ENCODE results near the gene CFAP97D2. TPM values are rescaled to one million over a fixed set of nuclear protein-coding genes. Genes with fewer than 3 reads are reported as not detected.
A peak's percentile ranks its signal among the peaks of the same experiment; 100 is the strongest.
"Not testable (repeated sequence)": the region's sequence is repeated elsewhere in the genome, so short reads cannot be mapped to it uniquely, and the experiment has no call there.

CFAP97D2 gene
- total and polyA plus RNA-seq, 12 donors, result not detected

DNA sequence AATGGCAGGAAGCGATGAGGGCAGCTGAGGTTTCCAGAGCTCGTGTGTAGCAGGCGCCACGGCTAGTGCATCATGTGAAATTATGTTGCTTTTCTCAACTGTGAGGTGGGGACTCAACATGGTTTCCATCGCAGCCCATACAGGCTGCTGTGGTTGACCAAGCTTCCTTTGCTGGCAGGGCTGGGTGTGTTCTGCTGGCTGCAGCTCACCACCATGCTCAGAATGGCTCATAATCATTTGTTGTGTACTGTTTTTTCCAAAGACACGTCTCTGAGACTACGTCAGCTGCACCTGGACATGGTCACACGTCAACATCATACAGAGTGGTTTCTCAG is 30.6 kb upstream of the CFAP97D2 start:
- Histone ChIP-seq H3K9me3 (no peaks in the 10 kb centered on the region), H3K36me3 (no peaks in the 10 kb centered on the region), H3K4me3 (no peak overlapping the region), H3K4me1 (peaks cover 0 to 46% (median 0%) of the 10 kb centered on the region in 9 donors), H3K27ac (peak overlapping the region in 1 of 10 donors; percentile 78), H3K27me3 (peaks cover 0 to 7% (median 0%) of the 10 kb centered on the region in 7 donors)
- intact Hi-C loops (cut with DNase I), result no loop called here
- TF ChIP-seq, protein P1, sequence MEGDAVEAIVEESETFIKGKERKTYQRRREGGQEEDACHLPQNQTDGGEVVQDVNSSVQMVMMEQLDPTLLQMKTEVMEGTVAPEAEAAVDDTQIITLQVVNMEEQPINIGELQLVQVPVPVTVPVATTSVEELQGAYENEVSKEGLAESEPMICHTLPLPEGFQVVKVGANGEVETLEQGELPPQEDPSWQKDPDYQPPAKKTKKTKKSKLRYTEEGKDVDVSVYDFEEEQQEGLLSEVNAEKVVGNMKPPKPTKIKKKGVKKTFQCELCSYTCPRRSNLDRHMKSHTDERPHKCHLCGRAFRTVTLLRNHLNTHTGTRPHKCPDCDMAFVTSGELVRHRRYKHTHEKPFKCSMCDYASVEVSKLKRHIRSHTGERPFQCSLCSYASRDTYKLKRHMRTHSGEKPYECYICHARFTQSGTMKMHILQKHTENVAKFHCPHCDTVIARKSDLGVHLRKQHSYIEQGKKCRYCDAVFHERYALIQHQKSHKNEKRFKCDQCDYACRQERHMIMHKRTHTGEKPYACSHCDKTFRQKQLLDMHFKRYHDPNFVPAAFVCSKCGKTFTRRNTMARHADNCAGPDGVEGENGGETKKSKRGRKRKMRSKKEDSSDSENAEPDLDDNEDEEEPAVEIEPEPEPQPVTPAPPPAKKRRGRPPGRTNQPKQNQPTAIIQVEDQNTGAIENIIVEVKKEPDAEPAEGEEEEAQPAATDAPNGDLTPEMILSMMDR (IDR thresholded peaks at IDR 0.05), result no peak
- DNase-seq, result no peak
- peak in 2 of 8 donors; percentile 39 to 44 for ATAC-seq
- WGBS, 2 donors, result 67% methylated on average over 8 of the region's 8 CpGs

- peak overlapping the region in 1 of 10 donors; percentile 75 for H3K27ac ChIP-seq
- H3K9me3 ChIP-seq; H3K4me3 ChIP-seq; H3K36me3 ChIP-seq; intact Hi-C loops (cut with DNase I); ATAC-seq; H3K27me3 ChIP-seq; DNase-seq: not testable (repeated sequence)
- WGBS, 2 donors, result 93 to 96% methylated on average over 19 of the region's 19 CpGs
- peaks cover 0 to 42% (median 0%) of the 10 kb centered on the region in 9 donors for H3K4me1 ChIP-seq
Measured at GRCh38 chr13:114148886-114149285, 30.2 kb upstream of the CFAP97D2 start.

DNA sequence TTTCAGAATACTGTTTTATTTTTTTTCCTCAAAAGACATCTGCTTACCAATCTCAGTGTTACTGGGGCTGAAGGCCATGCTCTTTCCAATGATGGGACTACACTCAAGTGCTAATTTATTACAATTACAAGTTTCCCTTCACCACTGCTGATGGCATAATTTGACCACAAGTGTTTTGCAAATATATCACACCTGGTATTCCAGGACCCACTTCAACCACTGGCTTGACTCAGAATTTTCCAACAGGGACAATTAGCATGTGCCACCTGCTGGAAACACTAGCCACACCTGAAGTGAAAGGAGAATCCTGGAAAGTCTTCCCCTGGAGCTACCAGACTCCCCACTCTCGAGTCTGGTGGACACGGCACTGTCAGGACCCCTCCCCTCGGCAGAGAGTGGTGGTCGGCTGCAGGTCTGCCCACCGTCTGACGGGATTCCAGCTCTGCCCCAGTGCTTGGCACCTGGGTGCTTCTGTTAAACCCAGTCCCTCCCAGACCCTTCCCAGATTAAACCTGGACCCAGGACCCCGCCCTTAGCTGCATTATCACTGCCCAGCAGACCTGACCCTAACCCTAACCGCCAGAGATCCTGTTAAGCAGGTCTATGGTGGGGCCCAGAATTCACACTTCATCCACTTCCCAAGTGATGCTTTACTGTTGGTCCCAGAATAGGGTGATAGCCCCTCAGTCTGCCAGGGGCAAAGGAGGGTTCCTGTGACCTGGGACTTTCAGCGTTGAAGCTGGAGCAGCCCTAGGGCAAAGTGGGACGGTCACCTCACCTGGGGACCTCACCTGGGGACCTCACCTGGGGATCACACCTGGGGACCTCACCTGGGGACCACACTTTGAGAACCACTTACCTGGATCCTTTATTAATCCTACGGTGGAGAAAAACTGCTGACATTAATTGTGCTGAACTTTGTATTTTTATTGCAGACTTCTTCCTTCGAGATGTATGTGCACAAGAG is 29.0 kb upstream of the CFAP97D2 start:
- Histone ChIP-seq H3K27me3 (peaks cover 0 to 7% (median 0%) of the 10 kb centered on the region in 7 donors), H3K36me3 (no peaks in the 10 kb centered on the region), H3K4me1 (peaks cover 0 to 31% (median 0%) of the 10 kb centered on the region in 9 donors), H3K4me3 (no peak overlapping the region), H3K27ac (peak overlapping the region in 1 of 10 donors; percentile 65), H3K9me3 (no peaks in the 10 kb centered on the region)
- WGBS, 2 donors, result 84 to 87% methylated on average over 12 of the region's 12 CpGs
- ATAC-seq (no peak), DNase-seq (no peak)
- intact Hi-C loops (cut with DNase I), result no loop called here
- TF ChIP-seq, protein P1 (IDR thresholded peaks at IDR 0.05), result no peak

DNA sequence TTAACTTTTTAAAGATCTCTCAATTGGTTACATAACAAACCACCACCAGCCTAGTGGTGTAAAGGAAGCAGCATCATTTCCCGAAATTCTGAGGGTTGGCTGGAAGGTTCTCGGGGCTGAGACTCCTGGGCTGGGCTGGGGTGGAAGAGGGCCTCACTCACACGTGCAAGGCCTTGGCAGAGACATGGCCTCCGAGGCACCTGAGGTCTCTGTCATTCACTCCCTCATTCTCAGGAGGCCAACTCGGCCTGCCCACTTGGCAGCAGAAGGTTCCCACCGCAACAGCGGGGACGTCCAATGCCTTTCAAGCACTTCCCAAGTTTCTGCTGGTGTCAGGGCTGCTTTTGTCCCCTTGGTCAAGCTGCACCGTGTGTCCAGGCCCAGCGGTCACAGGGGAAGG is 28.0 kb upstream of the CFAP97D2 start:
- no peaks in the 10 kb centered on the region for H3K27me3 ChIP-seq
- H3K4me1 ChIP-seq, result peaks cover 0 to 31% (median 0%) of the 10 kb centered on the region in 9 donors
- no peaks in the 10 kb centered on the region for H3K9me3 ChIP-seq
- intact Hi-C loops (cut with DNase I), result no loop called here
- no peak overlapping the region for H3K4me3 ChIP-seq
- TF ChIP-seq, protein P1 (IDR thresholded peaks at IDR 0.05), result no peak
- H3K27ac ChIP-seq, result peak overlapping the region in 1 of 10 donors; percentile 65
- H3K36me3 ChIP-seq, result no peaks in the 10 kb centered on the region
- DNase-seq (no peak), ATAC-seq (peak in 2 of 8 donors; percentile 14 to 31)
- 72 to 76% methylated on average over 10 of the region's 10 CpGs for WGBS, 2 donors
